NCI-H2227 treated with DMSO at 0.1 percent for 48 hours (cell line): ENCODE results near the gene FOSL1.
"Not testable (repeated sequence)": the region's sequence is repeated elsewhere in the genome, so short reads cannot be mapped to it uniquely, and the experiment has no call there.

Experiments
- DNase-seq: peaks from one replicate; lab custom pipeline; 2025; lab: John Stamatoyannopoulos, UW

Gene FOSL1

GRCh38 chr11:65896034-65896999 is 3.9 kb downstream of the FOSL1 start:
- DNase-seq = no peak

DNA sequence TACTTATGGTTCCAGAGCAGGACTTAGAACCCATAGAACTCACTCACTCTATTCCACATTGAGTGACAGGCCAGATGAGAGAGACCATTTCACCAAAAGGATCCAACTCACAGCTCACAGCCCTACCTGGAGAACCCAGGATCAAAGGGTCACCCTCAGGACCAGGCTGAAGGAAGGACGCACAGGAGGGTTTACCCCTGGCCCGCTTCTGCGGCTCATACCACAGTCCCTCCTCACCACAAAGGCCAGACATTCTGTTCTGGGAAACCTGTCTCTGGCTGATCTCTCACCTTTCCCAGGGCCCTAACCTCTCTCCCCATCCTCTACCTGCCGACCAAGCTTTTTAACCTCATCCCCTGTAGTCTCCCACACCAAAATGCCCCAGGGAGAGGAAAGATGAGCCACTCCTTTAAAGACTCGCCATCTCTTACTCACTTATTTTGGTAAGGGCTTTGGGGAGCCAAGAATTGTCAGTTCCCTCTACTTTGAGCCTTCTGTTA is 4.7 kb downstream of the FOSL1 start:
- DNase-seq = no peak

DNA sequence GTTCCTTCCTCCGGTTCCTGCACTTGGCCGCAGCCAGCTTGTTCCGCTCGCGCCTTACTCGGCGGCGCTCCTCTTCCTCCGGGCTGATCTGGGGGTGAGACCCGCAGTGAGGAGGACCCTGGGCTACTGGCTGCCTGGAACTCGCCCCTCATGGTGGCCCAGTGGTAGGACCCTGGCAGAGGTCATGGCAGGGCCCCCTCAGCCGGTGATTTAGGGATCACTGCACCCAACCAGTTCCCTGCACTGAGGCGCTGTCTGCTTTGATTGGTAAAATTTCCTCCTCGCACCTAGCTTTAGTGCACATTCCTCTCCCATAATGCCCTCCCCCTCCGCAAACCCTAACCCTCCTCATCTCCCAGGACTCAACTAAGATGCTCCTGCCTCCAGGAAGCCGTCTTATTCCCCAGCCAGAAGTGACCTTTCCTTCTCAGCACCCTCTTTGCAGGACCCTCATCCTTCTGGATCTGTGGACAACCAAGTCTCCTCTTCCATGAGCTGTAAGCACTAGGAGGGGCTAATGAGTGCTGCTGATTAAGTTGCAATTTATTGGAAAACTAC is 6.1 kb downstream of the FOSL1 start:
- no peak for DNase-seq

- DNase-seq = no peak
These were observed 7.4 kb downstream of the FOSL1 start for GRCh38 chr11:65892661-65893317.

DNA sequence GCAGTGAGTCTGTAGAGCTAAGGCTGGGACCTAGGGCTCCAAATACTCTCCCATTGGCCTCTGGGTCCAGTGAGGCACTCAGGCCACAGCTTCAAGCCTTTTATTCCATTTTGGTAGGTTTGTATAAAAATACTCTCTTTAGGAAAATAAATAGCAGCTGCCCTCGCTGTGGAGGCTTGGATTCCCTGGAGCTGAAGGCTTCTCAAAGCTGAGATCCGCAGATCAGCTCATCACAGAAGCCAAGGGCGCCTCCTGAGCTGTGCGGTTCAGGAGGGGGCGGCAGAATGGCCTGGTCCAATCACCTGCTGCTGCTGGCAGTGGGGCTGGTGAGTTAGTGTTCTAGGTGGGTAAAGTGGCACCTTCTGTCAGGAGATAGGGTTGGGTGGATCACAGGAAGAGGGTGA is 8.0 kb downstream of the FOSL1 start:
- DNase-seq = not testable (repeated sequence)

- no peak for DNase-seq
These were observed 8.7 kb downstream of the FOSL1 start for GRCh38 chr11:65891219-65892136.

- DNase-seq = peak; percentile 92
These were observed 9.6 kb downstream of the FOSL1 start, which contains the start of gene CCDC85B for GRCh38 chr11:65890324-65891218. TSS of gene CCDC85B (plus strand) at chr11:65890673. CDS start at chr11:65890784, 111 bp downstream.

DNA sequence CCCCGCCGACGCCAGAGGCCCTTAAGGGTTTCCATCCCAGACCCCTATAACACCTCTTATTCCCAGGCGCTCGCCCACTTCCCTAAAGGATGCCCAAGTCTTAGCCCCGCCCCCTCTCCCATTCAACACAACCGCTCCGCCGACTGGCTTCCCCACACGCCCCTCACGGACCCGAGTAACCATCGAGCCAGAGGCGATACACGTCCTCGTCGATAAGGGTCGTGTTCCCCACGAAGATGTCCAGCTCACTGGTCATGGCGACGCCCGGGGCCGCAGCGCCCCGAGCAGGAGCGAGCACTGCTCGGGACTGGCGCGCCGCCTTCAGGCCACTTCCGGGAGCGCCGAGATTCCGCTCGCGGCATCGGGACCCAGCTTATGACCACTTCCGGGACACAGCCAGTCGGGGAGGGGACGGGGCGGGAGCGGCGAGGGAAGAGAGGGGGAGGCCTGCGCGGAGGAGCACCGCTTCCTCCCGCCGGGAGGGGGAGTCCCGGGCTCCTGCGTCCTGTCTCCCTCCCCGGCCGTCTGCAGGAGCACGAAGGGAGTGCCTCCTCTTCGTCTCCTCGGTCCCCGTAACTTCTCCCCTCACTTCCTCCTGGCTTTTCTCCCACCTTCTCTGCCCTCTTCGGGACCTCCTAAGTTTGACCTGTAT is 11.9 kb downstream of the FOSL1 start, which contains the start of gene FIBP:
TSS of gene FIBP (minus strand) at position 309 of the 652 bp plus-strand sequence. CDS start at position 256, 53 bp downstream.
- peak; percentile 91 for DNase-seq

GRCh38 chr11:65887723-65888162 is 12.4 kb downstream of the FOSL1 start:
- no peak for DNase-seq

GRCh38 chr11:65886826-65887722 is 13.1 kb downstream of the FOSL1 start:
- DNase-seq = no peak

DNA sequence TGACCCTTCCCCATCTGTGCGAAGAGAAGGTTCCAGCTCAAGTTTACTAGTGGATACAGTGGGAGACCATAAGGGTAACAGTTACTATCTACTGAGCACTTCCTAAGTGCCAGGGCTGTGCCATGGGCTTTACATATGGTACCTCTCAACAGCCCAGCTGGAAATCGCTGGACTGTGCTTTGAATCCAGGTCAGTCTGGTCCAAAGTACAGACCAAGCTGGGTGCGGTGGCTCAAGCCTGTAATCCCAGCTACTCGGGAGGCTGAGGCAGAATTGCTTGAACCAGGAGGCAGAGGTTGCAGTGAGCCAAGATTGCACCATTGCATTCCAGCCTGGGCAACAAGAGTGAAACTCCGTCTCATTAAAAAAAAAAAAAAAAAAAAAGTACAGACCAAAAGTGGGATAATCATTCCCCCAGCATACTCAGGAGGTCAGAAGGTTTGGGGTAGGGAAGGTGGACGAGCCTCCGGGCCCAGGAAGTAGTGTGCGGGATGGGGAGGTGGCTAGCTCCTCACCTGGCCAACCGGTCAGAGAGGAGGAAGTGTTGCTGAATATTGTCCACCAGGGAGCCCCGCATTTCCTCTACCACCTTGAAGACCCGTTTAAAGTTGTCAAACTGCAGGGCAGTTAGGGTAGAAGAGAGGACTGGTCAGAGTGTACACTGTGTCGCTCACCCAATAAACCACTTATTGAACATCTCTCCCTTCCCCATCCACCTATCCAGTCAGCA is 14.2 kb downstream of the FOSL1 start:
- DNase-seq = no peak

DNA sequence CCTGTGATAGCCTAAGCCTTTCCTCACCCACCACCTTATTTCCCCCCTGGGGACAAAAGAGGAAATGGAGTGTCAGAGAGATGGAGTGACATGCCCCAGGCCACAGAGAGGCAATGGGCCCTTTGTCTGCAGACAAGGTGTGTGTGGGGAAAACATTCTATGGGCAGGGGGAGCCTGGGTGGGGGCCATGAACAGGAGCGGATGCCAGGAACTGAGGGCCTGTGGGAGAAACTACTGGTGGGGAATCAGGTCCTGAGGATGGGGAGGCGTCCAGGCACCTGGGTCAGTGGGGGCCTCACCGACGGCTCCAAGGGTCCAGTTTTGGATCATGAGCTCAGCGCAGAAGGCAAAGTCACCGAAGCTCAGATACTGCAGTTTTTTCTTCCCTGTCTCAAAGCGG is 15.0 kb downstream of the FOSL1 start:
- no peak for DNase-seq

GRCh38 chr11:65884716-65885092 is 15.5 kb downstream of the FOSL1 start:
- DNase-seq = peak; percentile 65

DNA sequence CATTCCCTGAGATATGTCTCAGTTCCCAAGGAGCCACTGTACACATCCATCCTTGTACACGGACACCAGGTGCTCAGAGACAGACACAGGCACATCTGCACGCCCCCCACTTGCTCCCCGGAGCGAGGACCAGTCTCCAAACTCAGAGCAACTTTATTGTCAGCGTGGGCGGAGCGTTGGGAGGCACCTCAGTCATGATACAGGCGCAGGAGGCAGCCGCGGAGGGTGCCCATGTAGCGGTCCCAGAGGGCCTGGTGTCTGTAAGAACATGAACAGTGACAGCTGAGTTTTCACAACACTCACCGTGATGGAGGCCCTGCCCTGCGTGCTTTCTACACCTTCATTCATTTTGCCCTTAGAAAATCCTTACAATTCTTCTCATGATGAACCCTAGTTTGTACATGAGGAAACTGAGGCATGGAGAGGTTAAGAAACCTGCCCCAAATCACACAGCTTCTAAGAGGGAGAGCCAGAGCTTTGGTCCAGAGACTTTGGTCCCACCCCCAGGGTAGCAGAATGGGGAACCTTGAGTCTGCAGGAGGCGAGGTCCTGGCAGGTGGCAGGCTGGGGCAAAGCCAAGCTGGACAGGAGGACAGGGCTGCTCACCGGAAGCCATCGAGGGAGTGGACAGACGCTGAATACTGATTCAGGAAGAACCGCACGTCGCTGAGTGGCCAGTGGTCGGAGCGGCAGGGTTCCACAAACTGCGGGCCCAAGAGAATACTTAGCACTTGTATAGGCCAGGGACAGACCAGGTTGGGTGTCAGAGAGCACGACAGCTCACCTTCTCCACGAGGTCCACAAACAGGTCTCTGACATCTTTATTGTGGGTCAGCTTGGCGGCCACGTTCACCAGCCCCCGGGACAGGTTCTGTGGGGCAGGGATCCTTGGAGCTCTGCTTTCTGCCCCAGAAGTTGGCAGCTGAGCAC is 16.1 kb downstream of the FOSL1 start:
- DNase-seq = no peak

DNA sequence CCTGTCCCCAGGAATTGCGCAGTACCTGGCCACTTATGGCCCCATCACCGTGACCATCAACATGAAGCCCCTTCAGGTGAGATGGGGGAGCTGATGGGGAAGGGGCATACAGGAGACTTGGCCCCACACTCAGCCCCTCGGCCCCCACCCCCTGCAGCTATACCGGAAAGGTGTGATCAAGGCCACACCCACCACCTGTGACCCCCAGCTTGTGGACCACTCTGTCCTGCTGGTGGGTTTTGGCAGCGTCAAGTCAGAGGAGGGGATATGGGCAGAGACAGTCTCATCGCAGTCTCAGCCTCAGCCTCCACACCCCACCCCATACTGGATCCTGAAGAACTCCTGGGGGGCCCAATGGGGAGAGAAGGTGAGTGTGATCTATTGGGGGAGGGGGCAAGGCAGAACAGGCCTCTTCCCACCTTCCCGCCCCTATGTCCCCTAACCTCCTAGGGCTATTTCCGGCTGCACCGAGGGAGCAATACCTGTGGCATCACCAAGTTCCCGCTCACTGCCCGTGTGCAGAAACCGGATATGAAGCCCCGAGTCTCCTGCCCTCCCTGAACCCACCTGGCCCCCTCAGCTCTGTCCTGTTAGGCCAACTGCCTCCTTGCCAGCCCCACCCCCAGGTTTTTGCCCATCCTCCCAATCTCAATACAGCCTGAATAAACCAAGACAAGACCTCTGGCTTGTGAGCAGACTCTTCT is 17.0 kb downstream of the FOSL1 start:
- no peak for DNase-seq
